HepG2 (cell line): ENCODE results near the gene GPR137. TPM values are rescaled to one million over a fixed set of nuclear protein-coding genes. Genes with fewer than 3 reads are reported as not detected.

ENCODE experiments used
- ARNTL ChIP-seq: sonication (generic); formaldehyde crosslinking; IDR thresholded peaks from 2 replicates; pipeline ENCODE4 v1.4.0; 2020; ENCODE audit warnings: mild to moderate bottlenecking, missing genetic modification reagents
- HMGA1 ChIP-seq: sonication (generic); formaldehyde crosslinking; conservative IDR thresholded peaks from 2 replicates; pipeline ENCODE4 v1.4.0; 2020; ENCODE audit warnings: missing genetic modification reagents
- KDM5A ChIP-seq: fragments of 200-600 bp; sonication (generic); IDR thresholded peaks from 2 replicates; pipeline ENCODE4 v1.7.0; 2018; ENCODE audit warnings: antibody characterized with exemption, mild to moderate bottlenecking, low read length, borderline replicate concordance
- KLF9 ChIP-seq: IDR thresholded peaks from 2 replicates; pipeline ENCODE4 v1.6.1; 2016; ENCODE audit warnings: low read depth
- MLX ChIP-seq: IDR thresholded peaks from 2 replicates; pipeline ENCODE4 v1.6.1; 2016
- MXD1 ChIP-seq: sonication (generic); formaldehyde crosslinking; IDR thresholded peaks from 2 replicates; pipeline ENCODE4 v1.4.0; 2020; ENCODE audit warnings: mild to moderate bottlenecking, missing genetic modification reagents
- NFIC ChIP-seq: IDR thresholded peaks from 2 replicates; pipeline ENCODE4 v1.6.1; 2012; ENCODE audit warnings: mild to moderate bottlenecking, low read length, inconsistent platforms
- RAD21 ChIP-seq: fragments of 450-650 bp; formaldehyde crosslinking; IDR thresholded peaks from 2 replicates; pipeline ENCODE4 v1.5.0; 2020; ENCODE audit warnings: mild to moderate bottlenecking
- SOX13 ChIP-seq, 3 experiments: fragments of 450-650 bp in 1 of 3; sonication (generic) in 1 of 3; formaldehyde crosslinking in 1 of 3; IDR thresholded peaks in 2 of 3; conservative IDR thresholded peaks in 1 of 3; 2 replicates each; pipeline versions ENCODE4 v1.5.0 to v1.6.1; 2016 to 2020; ENCODE audit warnings: antibody characterized with exemption in 1 of 3, mild to moderate bottlenecking in 1 of 3, missing compliant biosample characterization in 1 of 3, missing genetic modification reagents in 1 of 3, moderate library complexity in 1 of 3
- SP2 ChIP-seq: sonication (generic); formaldehyde crosslinking; IDR thresholded peaks from 2 replicates; pipeline ENCODE4 v1.5.1; 2020; ENCODE audit warnings: mild to moderate bottlenecking, missing genetic modification reagents
- TAF15 ChIP-seq: fragments of 200-400 bp; formaldehyde crosslinking; IDR thresholded peaks from one replicate; pipeline ENCODE4 v1.6.1; 2018; ENCODE audit warnings: mild to moderate bottlenecking, low read depth, low read length; ENCODE audit not compliant: poor library complexity, severe bottlenecking
- TARDBP ChIP-seq: sonication (generic); formaldehyde crosslinking; IDR thresholded peaks from 2 replicates; pipeline ENCODE4 v1.8.0; 2022; ENCODE audit warnings: mild to moderate bottlenecking, missing genetic modification reagents
- THAP9 ChIP-seq: sonication (generic); formaldehyde crosslinking; IDR thresholded peaks from 2 replicates; pipeline ENCODE4; 2020; ENCODE audit warnings: missing genetic modification reagents, mild to moderate bottlenecking, borderline replicate concordance
- U2AF1 ChIP-seq: fragments of 200-400 bp; formaldehyde crosslinking; optimal IDR thresholded peaks from 2 replicates; pipeline ENCODE3; 2017; ENCODE audit warnings: mild to moderate bottlenecking, low read depth, low read length
- ZBTB1 ChIP-seq: sonication (generic); formaldehyde crosslinking; IDR thresholded peaks from 2 replicates; pipeline ENCODE4 v1.4.0; 2020; ENCODE audit warnings: missing genetic modification reagents, borderline replicate concordance
- ZBTB3 ChIP-seq: sonication (generic); formaldehyde crosslinking; IDR thresholded peaks from 2 replicates; pipeline ENCODE4 v1.4.0; 2020; ENCODE audit warnings: low read depth, mild to moderate bottlenecking, moderate library complexity, missing genetic modification reagents, borderline replicate concordance
- ZNF17 ChIP-seq: sonication (generic); formaldehyde crosslinking; IDR thresholded peaks from 2 replicates; pipeline ENCODE4 v1.5.0; 2020; ENCODE audit warnings: mild to moderate bottlenecking, missing genetic modification reagents
- ZNF468 ChIP-seq: sonication (generic); formaldehyde crosslinking; IDR thresholded peaks from 2 replicates; pipeline ENCODE4 v1.8.0; 2022; ENCODE audit warnings: mild to moderate bottlenecking, moderate library complexity, missing genetic modification reagents
- ZNF543 ChIP-seq: sonication (generic); formaldehyde crosslinking; IDR thresholded peaks from 2 replicates; pipeline ENCODE4 v1.4.0; 2020; ENCODE audit warnings: mild to moderate bottlenecking, missing genetic modification reagents
- ZNF552 ChIP-seq: sonication (generic); formaldehyde crosslinking; IDR thresholded peaks from 2 replicates; pipeline ENCODE4 v1.9.0; 2022; ENCODE audit warnings: missing genetic modification reagents, mild to moderate bottlenecking, borderline replicate concordance
- ZNF598 ChIP-seq: sonication (generic); formaldehyde crosslinking; IDR thresholded peaks from 2 replicates; pipeline ENCODE4 v1.5.1; 2020; ENCODE audit warnings: mild to moderate bottlenecking, missing genetic modification reagents, borderline replicate concordance
- ZNF678 ChIP-seq: sonication (generic); formaldehyde crosslinking; IDR thresholded peaks from 2 replicates; pipeline ENCODE4 v1.4.0; 2020; ENCODE audit warnings: mild to moderate bottlenecking, missing genetic modification reagents
- ZXDC ChIP-seq: sonication (generic); formaldehyde crosslinking; IDR thresholded peaks from 2 replicates; pipeline ENCODE4 v1.5.0; 2020; ENCODE audit warnings: mild to moderate bottlenecking, missing genetic modification reagents
- polyA plus RNA-seq, 8 experiments: library from polyadenylated mRNA; depleted of rRNA in 3 of 8; stranded (reverse) in 7 of 8; unstranded in 1 of 8; fragments of >200 nt; fragmentation: Illumina TruSeq in 4 of 8; extraction: Trizol in 4 of 8; gene quantifications; 2 replicates each; pipeline versions ENCODE4 v1.2.1 to v1.2.3, GENCODE V29; 2011 to 2016; ENCODE audit warnings: low read depth in 4 of 8, missing spikeins in 1 of 8, mixed read lengths in 1 of 8; ENCODE audit not compliant: insufficient read depth in 1 of 8
- total RNA-seq, 5 experiments: library from RNA; depleted of rRNA; stranded (reverse); fragments of >200 nt; fragmentation: Illumina TruSeq; extraction: Trizol; gene quantifications; 2 replicates each; pipeline ENCODE4 v1.2.3, GENCODE V29; 2016; ENCODE audit warnings: low read depth in 1 of 5

The GPR137 gene
- total and polyA plus RNA-seq, 2 of the 13 experiments (the other 11 are each of a cell fraction or from before 2014, with no cell fraction given) = 8.5 to 13.2 TPM

- TF ChIP-seq ZNF598 = peak; percentile 40; the same call in 1 of the 2 replicates
- no peak for TF ChIP-seq ZXDC
- peak; percentile 91 for TF ChIP-seq ARNTL (CRISPR knock-in tag)
- TF ChIP-seq HMGA1 (CRISPR knock-in tag) = no peak
- TF ChIP-seq ZNF552 = peak; percentile 73; the same call in 1 of the 2 replicates
- TF ChIP-seq THAP9 (CRISPR knock-in tag) = no peak
- TF ChIP-seq SOX13 (IDR thresholded peaks at IDR 0.05) = no peak
- TF ChIP-seq SOX13 (CRISPR knock-in tag; conservative IDR thresholded peaks at IDR 0.05 in 1 of 2, IDR thresholded peaks at IDR 0.05 in 1 of 2) = no peak
- TF ChIP-seq SP2 (CRISPR knock-in tag) = peak; percentile 79
- no peak for TF ChIP-seq ZNF17 (CRISPR knock-in tag)
- TF ChIP-seq MXD1 = no peak; the same call in 1 of the 2 replicates
- TF ChIP-seq ZBTB1 (CRISPR knock-in tag) = no peak
- TF ChIP-seq MLX = no peak
- no peak for TF ChIP-seq NFIC
- TF ChIP-seq ZNF678 (CRISPR knock-in tag) = no peak
- peak; percentile 69; the same call in 1 of the 2 replicates for TF ChIP-seq KDM5A
- no peak for TF ChIP-seq U2AF1
- TF ChIP-seq ZNF543 (CRISPR knock-in tag) = peak; percentile 38; the same call in 1 of the 2 replicates
- TF ChIP-seq RAD21 = no peak
- peak; percentile 90 for TF ChIP-seq TAF15
- TF ChIP-seq TARDBP (CRISPR knock-in tag) = peak; percentile 71
- TF ChIP-seq KLF9 (CRISPR knock-in tag) = no peak
- TF ChIP-seq ZBTB3 = 0 out of 2 replicates have a peak, but pooled peaks have one; percentile 51
- no peak for TF ChIP-seq ZNF468 (CRISPR knock-in tag)
Measured at GRCh38 chr11:64240435-64241240, 45.0 kb upstream of the GPR137 start, which contains the start of gene FKBP2 (continued).
